GM12892 (cell line): ENCODE measurements around the gene SMG5.

Source experiments
- POLR2A ChIP-seq: IDR thresholded peaks from 2 replicates; pipeline ENCODE4 v1.6.1; 2011; ENCODE audit warnings: low read depth, low read length, control low read depth
- POLR2AphosphoS5 ChIP-seq: IDR thresholded peaks from 2 replicates; pipeline ENCODE4 v1.6.1; 2011; ENCODE audit warnings: low read depth, low read length, control low read depth
- TAF1 ChIP-seq: IDR thresholded peaks from 2 replicates; pipeline ENCODE4 v1.6.1; 2011; ENCODE audit warnings: low read depth, mild to moderate bottlenecking, control low read depth, low read length, borderline replicate concordance

- no peak for TF ChIP-seq POLR2AphosphoS5
- no peak for TF ChIP-seq POLR2A
- no peak for TF ChIP-seq TAF1
Observed at GRCh38 chr1:156230473-156230837, 52.2 kb downstream of the SMG5 start.
